Osteocyte (in vitro differentiated cells): ENCODE results near the gene ZNF692. TPM values are rescaled to one million over a fixed set of nuclear protein-coding genes. Genes with fewer than 3 reads are reported as not detected.

ENCODE experiments used
- DNase-seq: peaks from one replicate; pipeline ENCODE4 v3.0.0; 2021; ENCODE audit warnings: mixed read lengths; ENCODE audit not compliant: unreplicated experiment; ENCODE audit errors: extremely low spot score
- H3K27ac Mint-ChIP-seq: one replicate; pipeline ENCODE4 v1.8.0; 2021; ENCODE audit warnings: mild to moderate bottlenecking, mixed read lengths; ENCODE audit not compliant: unreplicated experiment
- H3K27me3 Mint-ChIP-seq: one replicate; pipeline ENCODE4 v1.8.0; 2021; ENCODE audit warnings: mixed read lengths; ENCODE audit not compliant: unreplicated experiment
- H3K36me3 Mint-ChIP-seq: one replicate; pipeline ENCODE4 v1.8.0; 2021; ENCODE audit warnings: mixed read lengths; ENCODE audit not compliant: unreplicated experiment
- H3K4me1 Mint-ChIP-seq: one replicate; pipeline ENCODE4 v1.8.0; 2021; ENCODE audit warnings: mixed read lengths; ENCODE audit not compliant: unreplicated experiment
- H3K4me3 Mint-ChIP-seq: one replicate; pipeline ENCODE4 v1.8.0; 2021; ENCODE audit warnings: mild to moderate bottlenecking, moderate library complexity, mixed read lengths; ENCODE audit not compliant: unreplicated experiment
- H3K9me3 Mint-ChIP-seq: one replicate; pipeline ENCODE4 v1.8.0; 2021; ENCODE audit warnings: mixed read lengths; ENCODE audit not compliant: unreplicated experiment
- CTCF ChIP-seq: fragments of 200-600 bp; sonication (generic); IDR thresholded peaks from 2 replicates; pipeline ENCODE4 v1.5.0; 2021; ENCODE audit warnings: antibody characterized with exemption, mild to moderate bottlenecking, moderate library complexity
- total RNA-seq: library from RNA; stranded (reverse); gene quantifications from 2 replicates; pipeline ENCODE4 v1.2.1, GENCODE V29; 2021

The ZNF692 gene
- total RNA-seq, 1 donor from 2014 or later, result 39.9 TPM

GRCh38 chr1:248904437-248905216 is 45.7 kb upstream of the ZNF692 start:
- no peak for TF ChIP-seq CTCF
- no peak overlapping the region for H3K4me3 Mint-ChIP-seq
- H3K9me3 Mint-ChIP-seq, result peaks cover under 1% of the 10 kb centered on the region
- peaks cover 37% of the 10 kb centered on the region for H3K27me3 Mint-ChIP-seq
- peaks cover 22% of the 10 kb centered on the region for H3K4me1 Mint-ChIP-seq
- no peak for DNase-seq
- no peak overlapping the region for H3K27ac Mint-ChIP-seq
- H3K36me3 Mint-ChIP-seq, result no peaks in the 10 kb centered on the region

- Mint-ChIP-seq H3K27ac (no peak overlapping the region), H3K27me3 (peaks cover 59% of the 10 kb centered on the region), H3K9me3 (peaks cover 5% of the 10 kb centered on the region), H3K4me3 (no peak overlapping the region), H3K4me1 (peaks cover 5% of the 10 kb centered on the region), H3K36me3 (no peaks in the 10 kb centered on the region)
- TF ChIP-seq CTCF, result no peak
- no peak for DNase-seq
These were observed 42.7 kb upstream of the ZNF692 start for GRCh38 chr1:248901578-248901977.

- H3K27ac Mint-ChIP-seq, result no peak overlapping the region
- peaks cover 60% of the 10 kb centered on the region for H3K27me3 Mint-ChIP-seq
- peaks cover 5% of the 10 kb centered on the region for H3K9me3 Mint-ChIP-seq
- no peak overlapping the region for H3K4me3 Mint-ChIP-seq
- peaks cover 2% of the 10 kb centered on the region for H3K4me1 Mint-ChIP-seq
- no peak for TF ChIP-seq CTCF
- no peak for DNase-seq
- no peaks in the 10 kb centered on the region for H3K36me3 Mint-ChIP-seq
These were observed 41.8 kb upstream of the ZNF692 start for GRCh38 chr1:248900637-248901036.

- Mint-ChIP-seq H3K27ac (no peak overlapping the region), H3K4me3 (no peak overlapping the region), H3K4me1 (no peaks in the 10 kb centered on the region), H3K9me3 (peaks cover 5% of the 10 kb centered on the region), H3K36me3 (no peaks in the 10 kb centered on the region), H3K27me3 (peaks cover 70% of the 10 kb centered on the region)
- no peak for TF ChIP-seq CTCF
- DNase-seq, result no peak
These were observed 38.8 kb upstream of the ZNF692 start for GRCh38 chr1:248897412-248898337.

GRCh38 chr1:248894837-248895236 is 36.0 kb upstream of the ZNF692 start:
- no peak for DNase-seq
- Mint-ChIP-seq H3K9me3 (peaks cover 5% of the 10 kb centered on the region), H3K4me1 (no peaks in the 10 kb centered on the region), H3K36me3 (no peaks in the 10 kb centered on the region), H3K27ac (no peak overlapping the region), H3K27me3 (peaks cover 72% of the 10 kb centered on the region), H3K4me3 (no peak overlapping the region)
- no peak for TF ChIP-seq CTCF
